Measurements from ENCODE around the gene CDK6.

DNA sequence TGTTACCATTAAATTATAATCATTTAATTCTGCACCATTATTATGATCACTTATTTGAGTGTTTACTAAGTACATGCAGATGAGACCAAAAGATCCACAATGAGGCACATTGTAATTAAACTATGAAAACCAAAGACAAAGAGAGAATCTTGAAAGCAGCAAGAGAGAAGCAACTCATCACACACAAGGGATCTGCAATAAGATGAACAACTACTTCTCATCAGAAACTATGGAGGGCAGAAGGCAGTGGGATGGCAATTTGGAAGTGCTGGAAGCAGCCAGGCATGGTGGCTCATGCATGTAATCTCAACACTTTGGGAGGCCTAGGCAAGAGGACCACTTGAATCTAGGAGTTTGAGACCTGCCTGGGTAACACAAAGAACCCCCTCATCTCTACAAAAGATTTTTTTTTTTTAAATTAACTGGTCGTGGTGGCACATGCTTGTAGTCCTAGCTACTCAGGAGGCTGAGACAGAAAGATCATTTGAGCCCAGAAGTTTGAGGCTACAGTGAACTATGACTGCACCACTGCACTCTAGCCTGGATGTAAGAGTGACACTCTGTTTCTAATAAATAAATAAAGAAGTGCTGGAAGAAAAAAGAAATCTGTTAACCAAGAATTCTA is 47.7 kb downstream of the CDK6 start:
- TF ChIP-seq, protein P1, sequence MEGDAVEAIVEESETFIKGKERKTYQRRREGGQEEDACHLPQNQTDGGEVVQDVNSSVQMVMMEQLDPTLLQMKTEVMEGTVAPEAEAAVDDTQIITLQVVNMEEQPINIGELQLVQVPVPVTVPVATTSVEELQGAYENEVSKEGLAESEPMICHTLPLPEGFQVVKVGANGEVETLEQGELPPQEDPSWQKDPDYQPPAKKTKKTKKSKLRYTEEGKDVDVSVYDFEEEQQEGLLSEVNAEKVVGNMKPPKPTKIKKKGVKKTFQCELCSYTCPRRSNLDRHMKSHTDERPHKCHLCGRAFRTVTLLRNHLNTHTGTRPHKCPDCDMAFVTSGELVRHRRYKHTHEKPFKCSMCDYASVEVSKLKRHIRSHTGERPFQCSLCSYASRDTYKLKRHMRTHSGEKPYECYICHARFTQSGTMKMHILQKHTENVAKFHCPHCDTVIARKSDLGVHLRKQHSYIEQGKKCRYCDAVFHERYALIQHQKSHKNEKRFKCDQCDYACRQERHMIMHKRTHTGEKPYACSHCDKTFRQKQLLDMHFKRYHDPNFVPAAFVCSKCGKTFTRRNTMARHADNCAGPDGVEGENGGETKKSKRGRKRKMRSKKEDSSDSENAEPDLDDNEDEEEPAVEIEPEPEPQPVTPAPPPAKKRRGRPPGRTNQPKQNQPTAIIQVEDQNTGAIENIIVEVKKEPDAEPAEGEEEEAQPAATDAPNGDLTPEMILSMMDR (IDR thresholded peaks at IDR 0.05; ENCODE audit: low read depth, low read length), result no peak
- TF ChIP-seq EZH2phosphoT487 (IDR thresholded peaks at IDR 0.05; ENCODE audit: low read depth), result no peak

Data from OCI-LY3 (cell line).